ENCODE results near the gene ATP6V0C.

- no peak for TF ChIP-seq CTCF (IDR thresholded peaks at IDR 0.05)
- TF ChIP-seq NFYB (CRISPR knock-in tag; conservative IDR thresholded peaks at IDR 0.05; ENCODE audit: low read depth), result 0 out of 2 replicates have a peak, but pooled peaks have one; percentile 23
- TF ChIP-seq ZNF532 (CRISPR knock-in tag; IDR thresholded peaks at IDR 0.05; ENCODE audit: borderline replicate concordance), result no peak
- TF ChIP-seq ETV6 (CRISPR knock-in tag; IDR thresholded peaks at IDR 0.05), result peak; percentile 93
- TF ChIP-seq ELF4 (CRISPR knock-in tag; IDR thresholded peaks at IDR 0.05; ENCODE audit: low read depth), result peak; percentile 69; the same call in 1 of the 2 replicates
- TF ChIP-seq GTF2I (CRISPR knock-in tag; conservative IDR thresholded peaks at IDR 0.05), result no peak
- TF ChIP-seq ZNF423 (CRISPR knock-in tag; IDR thresholded peaks at IDR 0.05), result no peak
- peak; percentile 91 for TF ChIP-seq GABPB1 (CRISPR knock-in tag; IDR thresholded peaks at IDR 0.05)
- TF ChIP-seq ZNF671 (CRISPR knock-in tag; IDR thresholded peaks at IDR 0.05), result no peak
These were observed 18.1 kb downstream of the ATP6V0C start for GRCh38 chr16:2531696-2532493.
